ENCODE data around the gene TANC1. TPM values are rescaled to one million over a fixed set of nuclear protein-coding genes. Genes with fewer than 3 reads are reported as not detected.

Gene TANC1
- total and polyA plus RNA-seq, 2 experiments from 2014 or later, result 2.8 to 9.5 TPM

DNA sequence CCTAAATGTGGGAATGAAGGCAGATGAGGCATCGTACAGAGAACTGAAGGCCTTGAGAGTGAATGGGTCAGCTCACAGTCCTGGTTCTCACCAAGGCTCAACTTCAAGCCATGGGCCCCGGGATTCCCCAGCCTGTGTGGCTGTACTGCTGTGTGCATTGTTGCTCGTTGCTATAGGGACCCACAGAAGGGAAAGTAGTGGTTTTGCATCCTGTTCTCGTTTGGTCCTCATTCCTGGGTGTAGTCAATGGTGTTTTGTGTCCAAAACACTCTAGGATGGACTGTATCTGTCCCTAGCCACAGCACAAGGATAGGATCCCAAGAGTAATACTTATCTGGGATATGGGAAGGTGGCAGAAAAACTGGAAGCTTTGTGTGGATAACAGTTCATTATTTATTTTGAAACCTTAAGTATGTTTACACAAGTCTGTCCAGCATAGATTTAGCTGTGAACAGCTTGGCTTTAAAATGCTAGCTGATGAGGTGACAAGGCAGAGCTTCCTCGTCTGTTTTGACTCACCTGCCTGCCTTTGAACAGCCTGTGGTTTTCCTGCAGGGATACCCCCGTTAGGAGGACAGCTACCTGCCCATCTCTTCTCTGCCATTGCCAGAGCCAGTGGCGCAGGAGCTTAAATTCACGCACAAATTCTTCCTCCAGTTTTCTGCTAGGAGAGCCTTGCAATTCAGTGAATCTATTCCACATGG is 233.1 kb downstream of the TANC1 start (continued):
- TF ChIP-seq, protein P1, sequence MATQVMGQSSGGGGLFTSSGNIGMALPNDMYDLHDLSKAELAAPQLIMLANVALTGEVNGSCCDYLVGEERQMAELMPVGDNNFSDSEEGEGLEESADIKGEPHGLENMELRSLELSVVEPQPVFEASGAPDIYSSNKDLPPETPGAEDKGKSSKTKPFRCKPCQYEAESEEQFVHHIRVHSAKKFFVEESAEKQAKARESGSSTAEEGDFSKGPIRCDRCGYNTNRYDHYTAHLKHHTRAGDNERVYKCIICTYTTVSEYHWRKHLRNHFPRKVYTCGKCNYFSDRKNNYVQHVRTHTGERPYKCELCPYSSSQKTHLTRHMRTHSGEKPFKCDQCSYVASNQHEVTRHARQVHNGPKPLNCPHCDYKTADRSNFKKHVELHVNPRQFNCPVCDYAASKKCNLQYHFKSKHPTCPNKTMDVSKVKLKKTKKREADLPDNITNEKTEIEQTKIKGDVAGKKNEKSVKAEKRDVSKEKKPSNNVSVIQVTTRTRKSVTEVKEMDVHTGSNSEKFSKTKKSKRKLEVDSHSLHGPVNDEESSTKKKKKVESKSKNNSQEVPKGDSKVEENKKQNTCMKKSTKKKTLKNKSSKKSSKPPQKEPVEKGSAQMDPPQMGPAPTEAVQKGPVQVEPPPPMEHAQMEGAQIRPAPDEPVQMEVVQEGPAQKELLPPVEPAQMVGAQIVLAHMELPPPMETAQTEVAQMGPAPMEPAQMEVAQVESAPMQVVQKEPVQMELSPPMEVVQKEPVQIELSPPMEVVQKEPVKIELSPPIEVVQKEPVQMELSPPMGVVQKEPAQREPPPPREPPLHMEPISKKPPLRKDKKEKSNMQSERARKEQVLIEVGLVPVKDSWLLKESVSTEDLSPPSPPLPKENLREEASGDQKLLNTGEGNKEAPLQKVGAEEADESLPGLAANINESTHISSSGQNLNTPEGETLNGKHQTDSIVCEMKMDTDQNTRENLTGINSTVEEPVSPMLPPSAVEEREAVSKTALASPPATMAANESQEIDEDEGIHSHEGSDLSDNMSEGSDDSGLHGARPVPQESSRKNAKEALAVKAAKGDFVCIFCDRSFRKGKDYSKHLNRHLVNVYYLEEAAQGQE (IDR thresholded peaks at IDR 0.05; ENCODE audit: unreplicated experiment), result no peak

DNA sequence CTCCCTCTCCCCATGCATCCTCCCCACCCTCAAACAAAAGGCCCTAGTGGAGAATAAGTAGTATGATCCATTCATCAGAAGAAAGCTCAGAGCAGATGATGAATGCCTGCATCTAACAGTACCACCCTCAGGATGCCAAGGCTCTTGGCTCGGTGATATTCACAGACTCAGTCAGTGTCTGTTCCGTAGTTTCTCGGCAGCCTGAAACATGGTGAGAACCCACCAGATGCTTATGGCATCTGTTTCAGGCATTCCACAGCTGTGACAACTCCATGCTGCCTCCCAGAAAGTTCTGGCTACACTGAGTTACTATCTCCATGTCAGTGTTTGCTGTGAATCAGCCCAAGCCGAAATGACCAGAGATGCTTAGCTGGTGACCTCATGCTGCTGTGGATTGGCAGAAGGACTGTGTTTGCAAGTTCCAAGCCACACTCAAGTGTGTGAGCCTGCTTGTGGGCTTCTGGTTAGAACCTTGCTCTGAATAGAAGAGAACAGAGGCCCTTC is 234.2 kb downstream of the TANC1 start:
- Mint-ChIP-seq H3K27me3 (ENCODE audit: insufficient read depth, low read depth, poor library complexity) (peaks cover 4% of the 10 kb centered on the region), H3K27ac (no peak overlapping the region), H3K4me1 (no peaks in the 10 kb centered on the region), H3K9me3 (no peaks in the 10 kb centered on the region), H3K36me3 (ENCODE audit: low read depth) (no peaks in the 10 kb centered on the region), H3K4me3 (no peak overlapping the region)
- no peaks in the 10 kb centered on the region for H3F3A ChIP-seq (replicated peaks; ENCODE audit: low read depth)
- no peaks in the 10 kb centered on the region for H3K36me3 ChIP-seq (ENCODE audit: insufficient read depth)
- no peaks in the 10 kb centered on the region for H3K79me2 ChIP-seq (replicated peaks; ENCODE audit: insufficient read depth)
- H3K27me3 ChIP-seq (ENCODE audit: insufficient read depth), result no peaks in the 10 kb centered on the region; the same call in 1 of the 2 replicates
- H4K20me1 ChIP-seq (replicated peaks; ENCODE audit: insufficient read depth), result no peaks in the 10 kb centered on the region; the same call in 1 of the 2 replicates
- no peaks in the 10 kb centered on the region for H3K4me1 ChIP-seq (ENCODE audit: insufficient read depth)
- H3K9me2 ChIP-seq (ENCODE audit: insufficient read depth), result 0 out of 2 replicates have a peak, but pooled peaks cover 6% of the 10 kb centered on the region
- no peak overlapping the region for H3K4me2 ChIP-seq
- no peak overlapping the region for H3K4me3 ChIP-seq
- no peak overlapping the region for H3K27ac ChIP-seq (ENCODE audit: low read depth)
- no peak overlapping the region for H2AFZ ChIP-seq
- ATAC-seq, result no peak; the same call in 2 of the 3 replicates
- DNase-seq (ENCODE audit: low spot score), result no peak
- no peak for TF ChIP-seq POLR2AphosphoS5 (IDR thresholded peaks at IDR 0.05; ENCODE audit: low read depth)
- TF ChIP-seq, protein P1 (IDR thresholded peaks at IDR 0.05; ENCODE audit: unreplicated experiment), result no peak
- TF ChIP-seq ZNF331 (CRISPR knock-in tag; IDR thresholded peaks at IDR 0.05; ENCODE audit: low read depth), result no peak
- TF ChIP-seq, protein P2, sequence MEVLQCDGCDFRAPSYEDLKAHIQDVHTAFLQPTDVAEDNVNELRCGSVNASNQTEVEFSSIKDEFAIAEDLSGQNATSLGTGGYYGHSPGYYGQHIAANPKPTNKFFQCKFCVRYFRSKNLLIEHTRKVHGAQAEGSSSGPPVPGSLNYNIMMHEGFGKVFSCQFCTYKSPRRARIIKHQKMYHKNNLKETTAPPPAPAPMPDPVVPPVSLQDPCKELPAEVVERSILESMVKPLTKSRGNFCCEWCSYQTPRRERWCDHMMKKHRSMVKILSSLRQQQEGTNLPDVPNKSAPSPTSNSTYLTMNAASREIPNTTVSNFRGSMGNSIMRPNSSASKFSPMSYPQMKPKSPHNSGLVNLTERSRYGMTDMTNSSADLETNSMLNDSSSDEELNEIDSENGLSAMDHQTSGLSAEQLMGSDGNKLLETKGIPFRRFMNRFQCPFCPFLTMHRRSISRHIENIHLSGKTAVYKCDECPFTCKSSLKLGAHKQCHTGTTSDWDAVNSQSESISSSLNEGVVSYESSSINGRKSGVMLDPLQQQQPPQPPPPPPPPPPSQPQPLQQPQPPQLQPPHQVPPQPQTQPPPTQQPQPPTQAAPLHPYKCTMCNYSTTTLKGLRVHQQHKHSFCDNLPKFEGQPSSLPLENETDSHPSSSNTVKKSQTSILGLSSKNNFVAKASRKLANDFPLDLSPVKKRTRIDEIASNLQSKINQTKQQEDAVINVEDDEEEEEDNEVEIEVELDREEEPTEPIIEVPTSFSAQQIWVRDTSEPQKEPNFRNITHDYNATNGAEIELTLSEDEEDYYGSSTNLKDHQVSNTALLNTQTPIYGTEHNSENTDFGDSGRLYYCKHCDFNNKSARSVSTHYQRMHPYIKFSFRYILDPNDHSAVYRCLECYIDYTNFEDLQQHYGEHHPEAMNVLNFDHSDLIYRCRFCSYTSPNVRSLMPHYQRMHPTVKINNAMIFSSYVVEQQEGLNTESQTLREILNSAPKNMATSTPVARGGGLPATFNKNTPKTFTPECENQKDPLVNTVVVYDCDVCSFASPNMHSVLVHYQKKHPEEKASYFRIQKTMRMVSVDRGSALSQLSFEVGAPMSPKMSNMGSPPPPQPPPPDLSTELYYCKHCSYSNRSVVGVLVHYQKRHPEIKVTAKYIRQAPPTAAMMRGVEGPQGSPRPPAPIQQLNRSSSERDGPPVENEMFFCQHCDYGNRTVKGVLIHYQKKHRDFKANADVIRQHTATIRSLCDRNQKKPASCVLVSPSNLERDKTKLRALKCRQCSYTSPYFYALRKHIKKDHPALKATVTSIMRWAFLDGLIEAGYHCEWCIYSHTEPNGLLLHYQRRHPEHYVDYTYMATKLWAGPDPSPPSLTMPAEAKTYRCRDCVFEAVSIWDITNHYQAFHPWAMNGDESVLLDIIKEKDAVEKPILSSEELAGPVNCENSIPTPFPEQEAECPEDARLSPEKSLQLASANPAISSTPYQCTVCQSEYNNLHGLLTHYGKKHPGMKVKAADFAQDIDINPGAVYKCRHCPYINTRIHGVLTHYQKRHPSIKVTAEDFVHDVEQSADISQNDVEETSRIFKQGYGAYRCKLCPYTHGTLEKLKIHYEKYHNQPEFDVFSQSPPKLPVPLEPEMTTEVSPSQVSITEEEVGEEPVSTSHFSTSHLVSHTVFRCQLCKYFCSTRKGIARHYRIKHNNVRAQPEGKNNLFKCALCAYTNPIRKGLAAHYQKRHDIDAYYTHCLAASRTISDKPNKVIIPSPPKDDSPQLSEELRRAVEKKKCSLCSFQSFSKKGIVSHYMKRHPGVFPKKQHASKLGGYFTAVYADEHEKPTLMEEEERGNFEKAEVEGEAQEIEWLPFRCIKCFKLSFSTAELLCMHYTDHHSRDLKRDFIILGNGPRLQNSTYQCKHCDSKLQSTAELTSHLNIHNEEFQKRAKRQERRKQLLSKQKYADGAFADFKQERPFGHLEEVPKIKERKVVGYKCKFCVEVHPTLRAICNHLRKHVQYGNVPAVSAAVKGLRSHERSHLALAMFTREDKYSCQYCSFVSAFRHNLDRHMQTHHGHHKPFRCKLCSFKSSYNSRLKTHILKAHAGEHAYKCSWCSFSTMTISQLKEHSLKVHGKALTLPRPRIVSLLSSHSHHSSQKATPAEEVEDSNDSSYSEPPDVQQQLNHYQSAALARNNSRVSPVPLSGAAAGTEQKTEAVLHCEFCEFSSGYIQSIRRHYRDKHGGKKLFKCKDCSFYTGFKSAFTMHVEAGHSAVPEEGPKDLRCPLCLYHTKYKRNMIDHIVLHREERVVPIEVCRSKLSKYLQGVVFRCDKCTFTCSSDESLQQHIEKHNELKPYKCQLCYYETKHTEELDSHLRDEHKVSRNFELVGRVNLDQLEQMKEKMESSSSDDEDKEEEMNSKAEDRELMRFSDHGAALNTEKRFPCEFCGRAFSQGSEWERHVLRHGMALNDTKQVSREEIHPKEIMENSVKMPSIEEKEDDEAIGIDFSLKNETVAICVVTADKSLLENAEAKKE (CRISPR knock-in tag; IDR thresholded peaks at IDR 0.05), result no peak
- no peak for TF ChIP-seq NANOG (IDR thresholded peaks at IDR 0.05; ENCODE audit: borderline replicate concordance)
- TF ChIP-seq, protein P3, sequence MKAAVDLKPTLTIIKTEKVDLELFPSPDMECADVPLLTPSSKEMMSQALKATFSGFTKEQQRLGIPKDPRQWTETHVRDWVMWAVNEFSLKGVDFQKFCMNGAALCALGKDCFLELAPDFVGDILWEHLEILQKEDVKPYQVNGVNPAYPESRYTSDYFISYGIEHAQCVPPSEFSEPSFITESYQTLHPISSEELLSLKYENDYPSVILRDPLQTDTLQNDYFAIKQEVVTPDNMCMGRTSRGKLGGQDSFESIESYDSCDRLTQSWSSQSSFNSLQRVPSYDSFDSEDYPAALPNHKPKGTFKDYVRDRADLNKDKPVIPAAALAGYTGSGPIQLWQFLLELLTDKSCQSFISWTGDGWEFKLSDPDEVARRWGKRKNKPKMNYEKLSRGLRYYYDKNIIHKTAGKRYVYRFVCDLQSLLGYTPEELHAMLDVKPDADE (IDR thresholded peaks at IDR 0.05), result no peak
- TF ChIP-seq STAT1 (IDR thresholded peaks at IDR 0.05; ENCODE audit: unreplicated experiment), result no peak
- TF ChIP-seq EZH2phosphoT487 (IDR thresholded peaks at IDR 0.05; ENCODE audit: unreplicated experiment), result no peak
- TF ChIP-seq ZNF114 (CRISPR knock-in tag; IDR thresholded peaks at IDR 0.05), result no peak
